H9 (cell line): Measurements from ENCODE around the gene SH3RF2. TPM values are rescaled to one million over a fixed set of nuclear protein-coding genes. Genes with fewer than 3 reads are reported as not detected.

Experiments
- DNase-seq: peaks from one replicate; pipeline ENCODE4 v3.0.0-alpha.2; 2017
- H2AFZ ChIP-seq: one replicate; pipeline ENCODE4 v1.6.1; 2013; ENCODE audit warnings: mild to moderate bottlenecking, low read length, control low read depth, moderate library complexity
- H2AK5ac ChIP-seq: 2 replicates; pipeline ENCODE4 v1.6.1; 2013; ENCODE audit warnings: low read length, control low read depth, mixed read lengths; ENCODE audit not compliant: insufficient read length
- H2BK120ac ChIP-seq: one replicate; pipeline ENCODE4 v1.6.1; 2013; ENCODE audit warnings: low read depth, mild to moderate bottlenecking, low read length, control low read depth, inconsistent platforms; ENCODE audit not compliant: poor library complexity, severe bottlenecking
- H2BK12ac ChIP-seq: 2 replicates; pipeline ENCODE4 v1.6.1; 2013; ENCODE audit warnings: low read length, control low read depth, mixed read lengths, low read depth; ENCODE audit not compliant: insufficient read length
- H2BK15ac ChIP-seq: 2 replicates; pipeline ENCODE4 v1.6.1; 2013; ENCODE audit warnings: low read depth, low read length, control low read depth
- H2BK20ac ChIP-seq: one replicate; pipeline ENCODE4 v1.6.1; 2013; ENCODE audit warnings: low read depth, mild to moderate bottlenecking, low read length, control low read depth, inconsistent platforms; ENCODE audit not compliant: poor library complexity, severe bottlenecking
- H2BK5ac ChIP-seq: 2 replicates; pipeline ENCODE4 v1.6.1; 2013; ENCODE audit warnings: low read length, control low read depth, mixed read lengths; ENCODE audit not compliant: insufficient read length
- H3K14ac ChIP-seq: 2 replicates; pipeline ENCODE4 v1.6.1; 2013; ENCODE audit warnings: low read length, control low read depth; ENCODE audit not compliant: insufficient read depth
- H3K18ac ChIP-seq: 2 replicates; pipeline ENCODE4 v1.6.1; 2013; ENCODE audit warnings: low read depth, mild to moderate bottlenecking, mixed read lengths, low read length, control low read depth; ENCODE audit not compliant: insufficient read length
- H3K23ac ChIP-seq: 2 replicates; pipeline ENCODE4 v1.6.1; 2013; ENCODE audit warnings: low read length, control low read depth, mixed read lengths, low read depth; ENCODE audit not compliant: insufficient read length
- H3K23me2 ChIP-seq: 2 replicates; pipeline ENCODE4 v1.6.1; 2013; ENCODE audit warnings: low read depth, mild to moderate bottlenecking, mixed read lengths, low read length, control low read depth; ENCODE audit not compliant: insufficient read length, poor library complexity, severe bottlenecking
- H3K27ac ChIP-seq: 2 replicates; pipeline ENCODE4 v1.5.1; 2013; ENCODE audit warnings: low read length, control low read depth, mixed read lengths, low read depth; ENCODE audit not compliant: insufficient read length
- H3K27me3 ChIP-seq: 2 replicates; pipeline ENCODE4 v1.6.1; 2013; ENCODE audit warnings: low read length, control low read depth, inconsistent platforms; ENCODE audit not compliant: insufficient read depth
- H3K4ac ChIP-seq: 2 replicates; pipeline ENCODE4 v1.6.1; 2013; ENCODE audit warnings: low read depth, mild to moderate bottlenecking, control low read depth, inconsistent platforms, low read length, moderate library complexity
- H3K4me1 ChIP-seq: 2 replicates; pipeline ENCODE4 v1.6.1; 2013; ENCODE audit warnings: low read length, control low read depth, inconsistent platforms; ENCODE audit not compliant: insufficient read depth
- H3K4me2 ChIP-seq: 2 replicates; pipeline ENCODE4 v1.6.1; 2013; ENCODE audit warnings: low read length, control low read depth, mixed read lengths; ENCODE audit not compliant: insufficient read length, insufficient read depth
- H3K56ac ChIP-seq: 2 replicates; pipeline ENCODE4 v1.6.1; 2013; ENCODE audit warnings: low read depth, mild to moderate bottlenecking, mixed read lengths, low read length, control low read depth; ENCODE audit not compliant: insufficient read length
- H3K79me1 ChIP-seq: 2 replicates; pipeline ENCODE4 v1.6.1; 2013; ENCODE audit warnings: low read depth, mild to moderate bottlenecking, moderate library complexity, low read length, control low read depth, inconsistent platforms; ENCODE audit not compliant: insufficient read depth, poor library complexity, severe bottlenecking
- H3K79me2 ChIP-seq: 2 replicates; pipeline ENCODE4 v1.6.1; 2013; ENCODE audit warnings: low read length, control low read depth, inconsistent platforms; ENCODE audit not compliant: insufficient read depth
- H3K9ac ChIP-seq: 2 replicates; pipeline ENCODE4 v1.6.1; 2013; ENCODE audit warnings: low read length, control low read depth, mixed read lengths; ENCODE audit not compliant: insufficient read length; ENCODE audit errors: extremely low read depth
- H3K9me3 ChIP-seq: one replicate; pipeline ENCODE4 v1.6.1; 2013; ENCODE audit warnings: low read depth, low read length, inconsistent platforms; ENCODE audit not compliant: control insufficient read depth
- H3T11ph ChIP-seq: one replicate; pipeline ENCODE4 v1.6.1; 2013; ENCODE audit warnings: mild to moderate bottlenecking, low read length, control low read depth, inconsistent platforms
- H4K20me1 ChIP-seq: one replicate; pipeline ENCODE4 v1.6.1; 2013; ENCODE audit not compliant: control insufficient read depth, insufficient read length, insufficient read depth
- H4K5ac ChIP-seq: 2 replicates; pipeline ENCODE4 v1.6.1; 2013; ENCODE audit warnings: low read depth, mild to moderate bottlenecking, mixed read lengths, low read length, control low read depth; ENCODE audit not compliant: insufficient read length
- H4K8ac ChIP-seq: replicated peaks from 2 replicates; pipeline ENCODE4 v1.6.1; 2013; ENCODE audit warnings: low read length, control low read depth, mixed read lengths, low read depth; ENCODE audit not compliant: insufficient read length
- H4K91ac ChIP-seq: 2 replicates; pipeline ENCODE4 v1.6.1; 2013; ENCODE audit warnings: low read depth, mild to moderate bottlenecking, moderate library complexity, mixed read lengths, low read length, control low read depth; ENCODE audit not compliant: insufficient read length
- H3K27ac Mint-ChIP-seq, 3 experiments: 2 replicates in 2 of 3; 3 replicates in 1 of 3; pipeline ENCODE4 v1.8.0; 2020 to 2021; ENCODE audit warnings: mixed read lengths in 3 of 3, mild to moderate bottlenecking in 1 of 3, moderate library complexity in 1 of 3
- H3K27me3 Mint-ChIP-seq: 2 replicates; pipeline ENCODE4 v1.8.0; 2021; ENCODE audit warnings: low read depth, mild to moderate bottlenecking, moderate library complexity, mixed read lengths
- H3K36me3 Mint-ChIP-seq, 3 experiments: 2 replicates in 2 of 3; 3 replicates in 1 of 3; pipeline ENCODE4 v1.8.0; 2020 to 2021; ENCODE audit warnings: low read depth in 3 of 3, mixed read lengths in 3 of 3; ENCODE audit not compliant: insufficient read depth in 1 of 3
- H3K4me1 Mint-ChIP-seq, 2 experiments: 2 replicates each; pipeline ENCODE4 v1.8.0; 2020; ENCODE audit warnings: mixed read lengths in 2 of 2
- H3K4me3 Mint-ChIP-seq, 2 experiments: 2 replicates in 1 of 2; 3 replicates in 1 of 2; pipeline ENCODE4 v1.8.0; 2020 to 2021; ENCODE audit warnings: mild to moderate bottlenecking in 2 of 2, mixed read lengths in 2 of 2, moderate library complexity in 1 of 2
- H3K9me3 Mint-ChIP-seq, 2 experiments: 2 replicates in 1 of 2; 3 replicates in 1 of 2; pipeline ENCODE4 v1.8.0; 2020; ENCODE audit warnings: mild to moderate bottlenecking in 2 of 2, mixed read lengths in 2 of 2, moderate library complexity in 1 of 2
- CTCF ChIP-seq: fragments of 200-600 bp; sonication (generic); conservative IDR thresholded peaks from 3 replicates; pipeline ENCODE4 v1.8.0; 2021; ENCODE audit warnings: antibody characterized with exemption, mild to moderate bottlenecking
- WGBS: extraction: QIAGEN DNeasy Blood & Tissue Kit; methylation state at CpG from one replicate; pipeline ENCODE4 v1.1.7; 2013; ENCODE audit warnings: missing lambda C conversion rate, low lambda C conversion rate, mixed read lengths; ENCODE audit not compliant: insufficient read length; ENCODE audit errors: extremely low coverage; 5-methylcytosine and 5-hydroxymethylcytosine counted together
- total RNA-seq: library from RNA; stranded (reverse); gene quantifications from 2 replicates; pipeline ENCODE4 v1.2.1, GENCODE V29; 2021

Gene SH3RF2
- total RNA-seq, 1 experiment from 2014 or later = 0.66 TPM

GRCh38 chr5:145915970-145916638 is 20.3 kb upstream of the SH3RF2 start:
- Mint-ChIP-seq H3K36me3 (no peaks in the 10 kb centered on the region; a peak in 1 of 7 replicates), H3K27me3 (peaks cover under 1% of the 10 kb centered on the region; the same call in 1 of the 2 replicates), H3K27ac (no peak overlapping the region), H3K4me1 (peaks cover 24 to 29% of the 10 kb centered on the region in 2 experiments), H3K9me3 (peaks cover 0 to 2% of the 10 kb centered on the region in 2 experiments; a peak in 1 of 5 replicates), H3K4me3 (no peak overlapping the region)
- H4K5ac ChIP-seq = no peak overlapping the region
- no peak overlapping the region for H2BK120ac ChIP-seq
- no peaks in the 10 kb centered on the region for H3K23me2 ChIP-seq
- DNase-seq = no peak
- no peak overlapping the region for H3K4ac ChIP-seq
- no peak overlapping the region for H3K23ac ChIP-seq
- H3K9ac ChIP-seq = no peak overlapping the region
- no peak overlapping the region for H4K91ac ChIP-seq
- H3K4me1 ChIP-seq = no peaks in the 10 kb centered on the region
- no peak overlapping the region for H2BK5ac ChIP-seq
- TF ChIP-seq CTCF = no peak
- no peak overlapping the region for H2BK12ac ChIP-seq
- no peak overlapping the region for H3K56ac ChIP-seq
- WGBS = no CpG with 5 or more reads among the region's 7 CpGs
- no peak overlapping the region for H3K18ac ChIP-seq
- no peak overlapping the region for H2BK20ac ChIP-seq
- no peak overlapping the region for H3K4me2 ChIP-seq
- H3K27me3 ChIP-seq = no peaks in the 10 kb centered on the region
- no peak overlapping the region for H2BK15ac ChIP-seq
- no peak overlapping the region for H3T11ph ChIP-seq
- no peaks in the 10 kb centered on the region for H3K79me1 ChIP-seq
- no peak overlapping the region for H4K8ac ChIP-seq
- no peak overlapping the region for H2AFZ ChIP-seq
- H2AK5ac ChIP-seq = no peak overlapping the region
- H3K14ac ChIP-seq = no peak overlapping the region
- no peak overlapping the region for H3K27ac ChIP-seq
- no peaks in the 10 kb centered on the region for H4K20me1 ChIP-seq
- no peaks in the 10 kb centered on the region for H3K79me2 ChIP-seq
- no peaks in the 10 kb centered on the region for H3K9me3 ChIP-seq
